Measurements from ENCODE around the gene REN. TPM values are rescaled to one million over a fixed set of nuclear protein-coding genes. Genes with fewer than 3 reads are reported as not detected.
A peak's percentile ranks its signal among the peaks of the same experiment; 100 is the strongest.

REN gene
- total RNA-seq, 1 donor from 2014 or later = not detected

DNA sequence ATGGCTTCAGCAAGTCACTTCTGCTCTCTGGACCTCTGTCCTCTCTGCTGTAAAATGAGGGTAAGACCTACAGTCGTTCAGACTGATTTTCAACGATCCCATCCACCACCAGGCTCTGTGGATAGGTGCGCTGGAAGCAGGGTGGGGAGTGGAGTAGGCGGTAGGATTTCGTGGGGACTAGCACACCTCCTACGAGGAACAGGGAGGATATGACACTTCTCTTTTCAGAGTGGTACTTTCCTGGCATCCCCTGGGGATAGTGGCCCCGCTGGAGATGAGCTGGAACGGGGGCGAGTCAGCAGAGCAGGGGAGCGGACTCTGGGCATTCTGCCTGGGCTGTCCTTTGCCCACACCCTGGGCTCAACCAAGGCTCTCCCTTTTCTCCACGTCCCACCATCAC lies 32.0 kb downstream of the REN start:
- no peak for DNase-seq (ENCODE audit: low read depth, low spot score)

- no peak for DNase-seq (ENCODE audit: low read depth, low spot score)
Observed at GRCh38 chr1:204132718-204133117, 33.4 kb downstream of the REN start.

GRCh38 chr1:204131978-204132377 lies 34.2 kb downstream of the REN start:
- no peak for DNase-seq (ENCODE audit: low read depth, low spot score)

GRCh38 chr1:204130981-204131892 lies 34.9 kb downstream of the REN start:
- DNase-seq (ENCODE audit: low read depth, low spot score) = peak; percentile 60

DNA sequence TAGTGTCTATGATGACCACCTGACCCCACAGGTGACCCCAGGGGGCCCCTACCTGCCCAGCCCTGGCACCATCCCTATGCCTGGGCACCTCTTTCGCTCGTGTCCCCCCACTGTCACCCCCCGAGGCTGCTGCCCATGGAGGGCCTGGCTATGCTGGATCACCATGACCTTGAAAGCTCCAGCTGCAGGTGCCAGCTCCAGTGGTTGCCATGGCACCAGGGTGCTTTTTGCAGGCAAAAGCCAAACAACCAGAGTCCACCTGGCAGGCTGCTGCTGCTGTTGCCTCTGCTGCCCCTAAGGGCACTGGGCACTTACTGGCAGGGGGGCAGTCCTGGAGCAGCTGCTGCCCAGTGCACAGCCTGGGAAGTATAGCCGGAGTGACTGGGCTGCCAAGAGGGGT lies 36.0 kb downstream of the REN start:
- no peak for DNase-seq (ENCODE audit: low read depth, low spot score)

DNA sequence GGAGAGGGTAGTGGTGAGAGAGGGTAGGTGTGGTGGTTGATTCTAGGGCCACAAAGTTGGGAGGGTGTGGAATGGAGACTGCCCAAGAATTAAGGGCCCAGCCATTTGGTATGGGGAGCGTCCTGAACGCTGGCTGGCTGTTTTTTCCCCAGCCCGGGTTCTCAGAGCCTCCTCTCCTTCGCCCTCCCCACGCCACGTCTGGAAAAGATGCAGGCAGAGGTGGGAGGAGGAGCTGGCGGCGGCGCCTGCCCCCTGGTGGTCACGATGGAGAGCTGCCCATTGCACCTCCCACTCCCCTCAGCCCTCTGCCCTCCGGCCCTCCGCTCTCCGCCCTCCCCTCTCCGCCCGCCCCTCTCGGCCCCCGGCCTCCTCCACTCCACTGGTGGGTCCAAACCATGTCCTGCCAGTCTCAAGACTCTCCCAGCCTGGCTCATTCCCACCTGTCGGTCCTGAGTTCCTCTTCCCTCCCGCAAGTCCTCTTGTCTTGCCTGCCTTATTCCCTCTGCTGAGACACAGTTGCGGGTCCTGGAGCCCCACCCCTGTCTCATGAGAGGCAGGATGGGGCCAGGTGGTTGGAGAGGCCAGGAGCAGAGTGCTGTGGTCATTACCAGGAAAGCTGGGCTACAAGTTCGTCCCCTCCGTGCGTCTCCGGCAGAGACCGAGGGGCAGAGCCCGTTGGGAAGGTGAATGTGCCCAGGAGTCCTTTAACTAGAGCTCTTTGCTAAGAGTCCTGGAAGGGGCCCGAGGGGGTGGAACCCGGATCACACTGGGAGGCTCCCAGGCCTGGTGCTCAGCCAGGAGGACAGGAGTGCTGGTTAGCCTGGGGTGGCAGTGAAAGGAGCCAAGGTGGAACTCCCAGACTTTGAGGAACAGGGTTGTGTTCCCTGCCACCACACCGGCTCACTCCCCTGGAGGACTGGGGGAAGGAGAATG lies 36.9 kb downstream of the REN start:
- DNase-seq (ENCODE audit: low read depth, low spot score) = no peak

- DNase-seq (ENCODE audit: low read depth, low spot score) = no peak
Observed at GRCh38 chr1:204128464-204128963, 37.6 kb downstream of the REN start.

GRCh38 chr1:204127597-204128242 lies 38.4 kb downstream of the REN start:
- peak; percentile 53 for DNase-seq (ENCODE audit: low read depth, low spot score)

DNA sequence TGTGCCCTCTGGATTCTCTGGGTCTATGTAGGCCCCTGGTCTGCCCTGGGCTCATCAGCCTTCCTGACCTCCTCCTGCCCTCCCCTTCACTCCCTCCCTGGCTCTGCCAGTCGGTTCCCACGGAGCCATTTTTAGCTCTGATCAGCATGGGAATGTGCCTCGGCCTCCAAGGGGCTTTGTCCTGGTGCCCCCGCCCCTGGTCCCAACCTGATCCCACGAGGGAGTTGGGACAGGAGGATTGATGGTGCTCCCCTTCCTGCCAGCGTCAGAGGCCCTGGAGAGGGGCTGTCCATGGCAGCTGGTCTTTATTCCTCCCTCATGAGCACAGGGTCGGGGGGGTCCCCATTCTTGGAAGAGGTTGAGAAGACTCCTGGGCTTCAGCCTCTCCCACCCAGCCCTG lies 39.2 kb downstream of the REN start:
- DNase-seq (ENCODE audit: low read depth, low spot score) = no peak

GRCh38 chr1:204126386-204126785 lies 39.8 kb downstream of the REN start:
- DNase-seq (ENCODE audit: low read depth, low spot score) = no peak

DNA sequence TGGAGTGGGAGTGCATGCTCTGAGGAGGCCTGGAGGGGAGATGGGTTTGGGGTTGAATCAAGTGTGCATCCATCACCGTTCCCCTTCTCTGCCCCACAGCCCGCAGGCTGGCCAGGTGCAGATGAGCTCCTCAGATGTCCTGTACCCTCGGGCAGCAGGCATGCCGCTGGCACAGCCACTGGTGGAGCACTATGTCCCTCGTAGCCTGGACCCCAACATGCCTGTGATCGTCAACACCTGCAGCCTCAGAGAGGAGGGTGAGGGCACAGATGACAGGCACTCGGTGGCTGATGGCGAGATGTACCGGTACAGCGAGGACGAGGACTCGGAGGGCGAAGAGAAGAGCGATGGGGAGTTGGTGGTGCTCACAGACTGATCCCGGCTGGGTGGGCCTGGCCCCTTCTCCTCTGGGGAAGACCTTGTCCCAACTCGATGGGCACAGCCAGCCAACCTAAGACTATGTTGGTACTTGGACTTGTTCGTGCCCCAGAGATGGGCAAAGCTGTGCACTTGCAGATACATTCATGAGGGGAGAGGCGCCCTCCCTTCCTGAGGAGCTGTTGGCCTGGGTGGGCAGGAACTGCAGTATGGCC lies 40.3 kb downstream of the REN start:
- DNase-seq (ENCODE audit: low read depth, low spot score) = no peak

DNA sequence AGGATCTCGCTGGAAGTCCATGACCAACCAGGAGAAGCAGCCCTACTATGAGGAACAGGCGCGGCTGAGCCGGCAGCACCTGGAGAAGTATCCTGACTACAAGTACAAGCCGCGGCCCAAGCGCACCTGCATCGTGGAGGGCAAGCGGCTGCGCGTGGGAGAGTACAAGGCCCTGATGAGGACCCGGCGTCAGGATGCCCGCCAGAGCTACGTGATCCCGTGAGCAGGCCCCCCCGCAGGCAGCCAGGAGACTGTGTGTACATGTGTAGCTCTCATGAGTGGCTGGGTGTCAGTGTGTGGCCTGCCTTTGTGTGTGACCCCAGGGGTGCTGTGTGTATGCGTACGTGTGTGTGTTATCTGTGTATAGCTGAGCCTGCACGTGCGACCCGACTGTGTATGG lies 41.5 kb downstream of the REN start:
- DNase-seq (ENCODE audit: low read depth, low spot score) = no peak

- DNase-seq (ENCODE audit: low read depth, low spot score) = no peak
Observed at GRCh38 chr1:204123376-204123775, 42.8 kb downstream of the REN start.

GRCh38 chr1:204121840-204122555 lies 44.1 kb downstream of the REN start:
- no peak for DNase-seq (ENCODE audit: low read depth, low spot score)

- DNase-seq (ENCODE audit: low read depth, low spot score) = no peak
Observed at GRCh38 chr1:204116539-204116938, 49.6 kb downstream of the REN start.

GRCh38 chr1:204115116-204115515 lies 51.0 kb downstream of the REN start:
- DNase-seq (ENCODE audit: low read depth, low spot score) = no peak

- DNase-seq (ENCODE audit: low read depth, low spot score) = no peak
Observed at GRCh38 chr1:204114606-204115005, 51.5 kb downstream of the REN start.

GRCh38 chr1:204113896-204114295 lies 52.2 kb downstream of the REN start:
- DNase-seq (ENCODE audit: low read depth, low spot score) = no peak

GRCh38 chr1:204112876-204113730 lies 53.0 kb downstream of the REN start:
- DNase-seq (ENCODE audit: low read depth, low spot score) = no peak

Measured in pulmonary artery endothelial cell (primary cell).